LoVo (cell line): ENCODE results near the gene PCCB.
"Not testable (repeated sequence)": the region's sequence is repeated elsewhere in the genome, so short reads cannot be mapped to it uniquely, and the experiment has no call there.

Source experiments
- DNase-seq: peaks from one replicate; pipeline ENCODE4 v3.0.0-alpha.2; 2016; ENCODE audit warnings: low spot score

The PCCB gene

DNA sequence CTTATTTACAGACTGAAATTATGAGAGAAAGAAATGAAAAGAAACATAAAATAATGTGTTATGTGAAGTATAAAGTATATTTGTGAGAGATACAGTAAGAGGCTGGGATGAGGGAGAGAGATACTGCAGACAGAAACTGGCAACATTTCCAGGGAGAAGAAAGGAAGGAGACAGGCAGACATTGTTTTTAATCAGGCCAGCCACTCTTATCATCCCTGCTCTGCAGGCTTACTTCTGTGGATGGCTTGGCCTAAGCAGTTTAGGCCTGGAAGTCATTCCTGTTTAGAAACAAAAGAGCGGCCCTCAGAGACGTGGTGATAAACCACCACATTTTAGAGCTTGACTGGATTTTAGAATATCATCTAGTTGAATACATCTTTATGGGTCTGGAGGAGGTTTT, 12.4 kb downstream of the PCCB start:
- DNase-seq, result no peak

DNA sequence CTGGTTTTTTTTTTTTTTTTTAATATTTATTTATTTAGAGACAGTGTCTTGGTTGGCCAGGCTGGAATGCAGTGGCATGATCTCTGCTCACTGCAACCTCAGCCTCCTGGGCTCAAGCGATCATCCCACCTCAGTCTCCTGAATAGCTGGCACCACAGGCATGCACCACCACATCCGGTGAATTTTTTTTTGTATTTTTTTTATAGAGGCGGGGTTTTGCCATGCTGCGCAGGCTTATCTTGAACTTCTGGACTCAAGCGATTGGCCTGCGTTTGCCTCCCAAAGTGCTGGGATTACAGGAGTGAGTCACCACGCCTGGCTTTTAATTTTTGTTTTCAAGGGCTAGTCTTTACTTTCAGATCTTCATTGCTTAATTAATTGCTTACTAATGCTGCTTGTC, 13.1 kb downstream of the PCCB start:
- DNase-seq, result no peak

DNA sequence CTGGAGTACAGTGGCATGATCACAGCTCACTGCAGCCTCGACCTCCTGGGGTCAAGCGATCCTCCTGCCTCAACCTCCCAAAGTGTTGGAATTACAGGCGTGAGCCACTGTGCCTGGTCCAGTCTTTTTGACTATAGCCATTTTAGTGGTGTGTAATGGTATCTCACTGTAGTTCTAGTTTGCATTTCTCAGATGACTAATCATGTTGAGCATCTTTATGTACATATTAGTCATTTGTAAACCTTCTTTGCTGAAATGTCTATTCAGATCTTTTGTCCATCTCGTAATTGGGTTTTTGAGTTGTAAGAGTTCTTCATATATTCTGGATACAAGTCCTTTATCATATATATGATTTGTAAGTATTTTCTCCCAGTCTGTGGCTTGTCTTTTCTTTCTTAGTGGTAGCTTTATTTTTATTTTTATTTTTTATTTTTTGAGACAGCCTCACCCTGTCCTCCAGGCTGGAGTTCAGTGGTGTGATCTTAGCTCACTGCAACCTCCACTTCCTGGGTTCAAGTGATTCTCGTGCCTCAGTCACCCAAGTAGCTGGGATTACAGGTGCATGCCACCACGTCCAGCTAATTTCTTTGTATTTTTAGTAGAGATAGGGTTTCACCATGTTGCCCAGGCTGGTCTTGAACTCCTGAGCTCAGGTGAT, 16.5 kb downstream of the PCCB start:
- not testable (repeated sequence) for DNase-seq

DNA sequence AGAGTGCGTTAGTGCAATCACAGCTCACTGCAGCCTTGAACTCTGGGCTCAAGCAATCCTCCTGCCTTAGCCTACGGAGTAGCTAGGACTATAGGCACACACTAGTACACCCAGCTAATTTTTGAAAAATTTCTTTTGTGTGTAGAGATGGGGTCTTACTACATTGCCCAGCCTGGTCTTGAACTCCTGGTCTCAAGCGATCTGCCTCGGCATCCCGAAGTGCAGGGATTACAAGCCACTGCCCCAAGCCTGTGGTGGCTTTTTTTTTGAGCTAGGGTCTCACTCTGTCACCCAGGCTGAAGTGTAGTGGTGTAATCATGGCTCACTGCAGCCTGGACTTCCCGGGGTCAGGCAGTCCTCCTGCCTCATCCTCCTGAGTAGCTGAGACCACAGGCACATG, 17.1 kb downstream of the PCCB start:
- no peak for DNase-seq

DNA sequence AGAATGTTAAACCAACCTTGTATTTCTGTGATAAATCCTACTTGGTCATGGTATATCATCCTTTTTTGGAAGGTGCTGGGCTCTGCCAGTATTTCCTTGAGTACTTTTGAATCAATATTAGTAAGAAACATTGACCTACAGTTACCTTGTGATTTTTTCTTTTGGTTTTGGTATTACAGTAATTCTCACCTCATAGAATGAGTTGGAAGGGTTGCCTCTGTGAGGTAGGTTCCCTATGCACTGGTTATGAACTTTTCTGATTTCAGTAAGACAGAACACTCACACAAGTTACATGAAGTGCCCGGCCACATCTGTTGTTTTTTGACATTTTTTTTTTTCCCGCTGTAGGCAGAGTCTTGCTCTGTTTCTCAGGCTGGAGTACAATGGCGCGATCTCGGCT, 20.0 kb downstream of the PCCB start:
- DNase-seq, result no peak

DNA sequence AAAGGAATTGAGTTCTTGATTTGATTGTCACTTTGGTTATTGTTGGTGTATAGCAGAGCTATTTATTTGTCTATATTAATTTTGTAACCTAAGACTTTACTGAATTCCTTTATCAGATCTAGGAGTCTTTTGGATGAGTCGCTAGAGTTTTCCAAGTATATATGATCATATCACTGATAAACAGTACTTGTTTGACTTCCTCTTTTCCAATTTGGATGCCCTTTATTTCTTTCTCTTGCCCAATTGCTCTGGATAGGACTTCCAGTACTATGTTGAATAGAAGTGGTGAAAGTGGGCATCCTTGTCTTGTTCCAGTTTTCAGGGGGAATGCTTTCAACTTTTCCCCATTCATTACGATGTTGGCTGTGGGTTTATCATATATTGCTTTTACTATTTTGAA, 21.5 kb downstream of the PCCB start:
- not testable (repeated sequence) for DNase-seq

DNA sequence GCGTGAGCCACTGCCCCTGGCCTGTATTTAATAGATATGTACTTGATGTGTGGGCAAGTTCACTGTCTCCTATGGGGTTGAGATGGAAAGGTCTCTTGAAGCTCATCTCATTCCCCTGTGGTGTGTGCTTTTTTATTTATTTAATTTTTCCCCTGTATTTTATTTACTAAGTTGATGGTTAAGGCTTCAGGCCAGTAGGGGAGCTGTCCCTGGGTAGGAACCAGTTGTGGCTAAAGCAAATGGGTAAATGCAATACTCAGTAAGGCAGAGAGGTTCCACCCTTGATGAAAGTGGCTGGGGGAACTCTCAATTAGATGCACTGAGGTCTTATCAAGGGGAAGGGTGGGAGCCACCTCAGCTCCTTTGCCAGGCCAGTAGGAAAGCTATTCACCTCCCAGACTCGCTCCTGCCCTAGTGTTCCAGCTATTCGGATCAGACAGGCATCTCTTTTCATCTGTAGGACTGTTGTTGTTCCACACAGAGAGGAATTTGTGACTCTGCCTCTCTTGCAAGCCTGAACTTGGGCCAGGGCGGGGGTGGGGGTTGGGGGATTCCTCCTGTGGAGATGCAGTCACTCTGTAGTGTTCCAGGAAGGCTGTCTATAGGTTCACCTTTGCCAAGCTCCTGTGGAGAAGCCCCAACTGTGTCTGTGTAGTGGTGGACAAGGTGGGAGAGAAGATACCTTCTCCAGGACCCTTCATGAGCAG, 26.1 kb downstream of the PCCB start:
- no peak for DNase-seq

DNA sequence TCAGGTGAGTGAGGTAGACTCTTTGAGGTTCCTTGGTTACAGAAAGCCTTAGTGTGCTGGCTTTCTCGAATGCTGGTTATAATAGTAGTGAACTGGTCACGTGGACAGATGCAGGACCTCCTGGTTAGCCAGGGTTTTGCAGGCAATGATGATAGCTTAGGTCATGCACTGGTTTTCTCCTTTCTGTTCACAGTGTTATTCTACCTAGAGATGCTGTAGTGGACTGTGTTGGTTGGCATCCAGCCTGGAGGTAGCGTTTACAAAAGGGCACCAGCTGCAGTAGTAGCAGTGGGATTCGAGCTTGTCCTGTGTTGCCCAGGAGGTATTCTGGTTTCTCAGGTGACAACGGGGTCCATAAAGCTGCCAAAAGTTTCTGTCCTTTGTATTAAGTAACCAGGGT, 27.0 kb downstream of the PCCB start:
- no peak for DNase-seq

DNA sequence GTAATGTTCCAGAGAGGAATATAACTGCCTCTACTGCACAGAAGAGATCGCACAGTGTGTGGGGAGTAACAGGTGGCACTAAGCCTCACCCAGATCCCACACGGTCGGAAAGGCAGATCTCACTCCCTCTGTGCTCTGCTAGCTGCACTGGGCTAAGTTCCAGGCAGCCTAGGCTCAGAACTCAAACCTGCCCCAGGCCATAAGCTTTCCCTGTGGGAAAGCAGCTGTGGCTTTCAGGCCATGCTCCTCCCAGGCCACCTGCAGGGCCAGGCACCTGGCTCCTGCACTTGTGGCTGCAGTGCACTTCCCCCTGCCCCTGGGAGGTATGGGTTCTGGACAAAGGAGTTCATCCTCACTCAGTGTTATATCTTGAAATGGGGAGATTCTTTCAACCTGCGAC, 27.5 kb downstream of the PCCB start:
- no peak for DNase-seq

DNA sequence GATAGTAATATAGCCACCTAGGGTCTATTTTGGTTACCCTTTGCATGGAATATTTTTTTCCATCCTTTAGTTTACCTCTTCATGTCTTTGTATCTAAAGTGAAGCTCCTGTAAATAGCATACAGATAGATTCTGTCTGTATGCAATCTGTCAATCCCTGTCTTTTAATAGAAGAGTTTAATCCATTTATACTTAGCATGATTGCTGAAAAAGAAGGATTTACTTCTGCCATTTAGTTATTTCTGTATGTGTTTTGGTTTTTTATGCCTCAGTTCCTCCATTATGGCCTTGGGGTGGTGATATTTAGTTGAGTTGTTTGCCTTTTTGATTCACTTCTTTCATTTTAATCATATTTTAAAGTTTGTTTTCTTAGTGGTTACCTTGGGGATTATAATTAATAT, 29.0 kb downstream of the PCCB start:
- no peak for DNase-seq

DNA sequence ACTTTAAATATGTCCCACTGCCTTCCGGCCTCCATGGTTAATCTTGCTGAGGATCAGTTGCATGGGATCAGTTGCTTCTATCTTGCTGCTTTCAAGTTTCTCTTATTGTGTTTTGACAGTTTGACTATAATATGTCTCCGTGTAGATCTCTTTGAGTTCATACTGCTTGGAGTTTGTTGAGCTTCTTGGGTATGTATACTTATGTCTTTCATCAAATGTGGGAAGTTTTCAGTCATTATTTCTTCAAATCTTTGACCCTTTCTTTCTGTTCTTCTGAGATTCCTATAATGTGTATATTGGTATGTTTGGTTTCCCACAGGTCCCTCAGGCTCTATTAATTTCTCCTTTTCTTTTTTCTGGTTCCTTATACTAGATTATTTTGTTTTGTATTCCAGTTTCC, 30.8 kb downstream of the PCCB start:
- DNase-seq, result no peak

DNA sequence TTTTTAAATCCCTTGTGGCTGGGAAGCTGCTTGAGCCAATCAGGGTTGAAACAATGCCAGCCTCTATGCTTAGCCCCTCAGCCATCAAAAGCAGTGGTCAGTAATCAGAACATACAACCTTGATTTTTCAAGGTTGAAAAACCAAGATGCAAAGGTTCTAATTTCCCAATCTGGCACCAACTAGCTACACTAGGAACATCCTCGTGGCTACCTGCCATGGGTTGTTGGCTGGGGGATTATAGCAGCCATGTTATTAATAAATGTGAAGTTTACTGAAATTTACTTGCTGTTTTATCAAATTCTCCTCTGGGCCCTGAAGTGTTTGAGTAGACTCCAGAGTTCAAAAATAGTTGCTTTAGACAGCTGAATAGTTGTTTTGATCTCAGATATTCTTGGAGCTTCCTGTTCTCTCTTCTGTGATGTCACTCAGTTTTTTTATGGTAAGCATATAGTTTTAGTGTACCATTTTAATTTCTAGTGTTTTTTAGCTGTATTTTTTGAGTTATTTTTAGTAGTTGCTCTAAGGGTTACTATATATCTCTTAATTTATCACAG, 31.9 kb downstream of the PCCB start:
- no peak for DNase-seq

DNA sequence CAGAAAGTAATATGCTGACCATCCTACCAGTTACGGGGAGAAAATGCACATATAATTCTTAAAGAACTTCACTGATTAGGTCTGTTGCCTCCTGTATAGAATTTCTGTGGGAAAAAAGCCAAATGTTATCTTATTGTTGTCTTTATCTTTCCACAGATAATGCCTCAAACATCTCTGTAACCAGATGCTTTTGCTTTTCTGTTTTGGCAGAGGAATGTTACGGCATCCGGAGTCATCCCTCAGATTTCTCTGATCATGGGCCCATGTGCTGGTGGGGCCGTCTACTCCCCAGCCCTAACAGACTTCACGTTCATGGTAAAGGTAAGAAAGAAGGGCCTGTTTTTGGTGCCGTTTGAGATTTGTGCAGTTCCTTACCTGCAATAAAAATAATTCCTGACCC, 33.5 kb downstream of the PCCB start:
- DNase-seq, result no peak

DNA sequence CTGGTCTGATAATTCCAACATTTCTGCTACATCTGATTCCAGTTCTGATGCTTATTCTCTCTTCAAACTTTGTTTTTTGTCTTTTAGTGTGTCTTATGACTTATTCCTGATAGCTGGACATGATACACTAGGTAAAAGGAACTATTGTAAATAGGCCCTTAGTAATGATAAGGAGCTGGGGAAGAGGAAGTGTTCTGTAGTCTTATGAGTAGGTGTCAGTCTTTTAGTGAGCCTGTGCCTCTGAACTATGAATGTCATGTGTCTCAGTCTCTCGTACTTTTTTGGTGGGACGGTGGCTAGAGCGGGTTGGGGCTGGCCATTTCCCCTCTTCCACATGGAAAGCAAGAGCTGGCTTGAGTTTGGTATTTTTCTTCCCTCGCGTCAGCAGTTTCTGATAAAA, 41.2 kb downstream of the PCCB start:
- no peak for DNase-seq

DNA sequence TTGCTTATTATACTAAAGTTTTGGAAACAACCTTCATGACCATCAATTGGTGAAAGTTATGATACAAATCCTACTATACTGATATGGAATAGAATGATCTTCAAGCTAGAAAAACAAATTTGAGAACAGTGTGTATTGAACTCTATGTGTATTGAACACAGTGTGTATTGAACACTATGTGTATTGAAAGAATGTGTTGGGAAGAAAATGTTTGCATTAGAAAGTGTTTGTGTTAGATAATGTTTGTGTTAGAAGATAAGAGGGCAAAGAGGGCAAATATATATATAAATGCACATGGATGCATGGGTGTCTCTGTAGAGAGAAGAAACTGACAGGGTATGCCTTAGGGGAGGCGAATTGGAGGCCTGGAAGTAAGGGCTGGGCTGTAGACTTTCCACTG, 42.4 kb downstream of the PCCB start:
- no peak for DNase-seq

DNA sequence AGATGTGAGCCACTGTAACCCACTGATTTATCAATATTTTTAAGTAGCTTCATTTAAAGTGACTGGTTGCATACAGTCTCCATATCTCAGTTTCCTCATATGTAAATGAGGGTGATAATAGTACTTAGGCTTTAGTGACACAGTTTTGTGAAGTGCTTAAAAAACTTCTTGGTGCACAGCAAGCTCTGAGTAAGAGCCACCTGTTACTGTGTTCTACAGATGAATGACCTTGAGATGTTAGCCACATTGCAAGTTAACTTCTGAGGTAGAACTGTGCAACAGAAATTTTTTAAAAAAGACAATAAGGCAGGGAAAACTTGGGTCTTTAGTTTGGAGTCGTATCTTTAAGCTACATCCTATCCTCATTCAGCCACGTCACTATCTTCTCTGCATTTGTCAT, 43.1 kb downstream of the PCCB start:
- DNase-seq, result no peak

DNA sequence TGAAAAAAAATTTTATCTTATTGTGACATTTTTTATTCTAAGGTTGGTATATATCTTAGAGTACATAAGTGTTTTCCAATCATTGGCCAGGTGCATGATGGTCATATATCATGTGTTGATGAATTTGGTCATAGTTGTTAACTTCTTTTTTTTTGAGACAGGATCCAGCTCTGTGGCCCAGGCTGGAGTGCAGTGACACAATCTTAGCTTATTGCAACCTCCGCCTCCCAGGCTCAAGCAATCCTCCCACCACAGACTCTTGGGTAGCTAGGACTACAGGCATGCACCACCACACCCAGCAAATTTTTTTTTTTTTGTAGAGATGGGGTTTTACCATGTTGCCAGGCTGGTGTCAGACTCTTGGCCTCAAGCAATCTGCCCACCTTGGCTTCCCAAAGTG, 44.0 kb downstream of the PCCB start:
- no peak for DNase-seq

DNA sequence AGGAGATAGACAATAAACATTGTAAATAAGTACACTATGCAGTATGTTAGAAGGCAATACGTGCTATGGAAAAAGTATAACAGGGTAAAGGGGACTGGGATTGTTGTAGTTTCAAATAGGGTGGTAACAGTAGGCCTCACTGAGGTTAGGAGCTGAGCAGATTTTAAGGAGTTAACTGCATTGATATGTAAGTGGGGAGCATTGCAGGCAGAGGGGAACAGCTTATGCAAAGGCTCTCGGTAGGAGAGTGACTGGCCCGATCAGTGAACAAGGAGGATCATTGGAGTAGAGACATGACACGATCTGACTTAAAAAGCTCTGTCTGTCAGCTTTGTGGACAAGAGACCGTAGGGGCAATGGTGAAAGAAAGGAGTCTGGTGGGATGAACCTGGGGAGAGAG, 46.8 kb downstream of the PCCB start:
- DNase-seq, result no peak

DNA sequence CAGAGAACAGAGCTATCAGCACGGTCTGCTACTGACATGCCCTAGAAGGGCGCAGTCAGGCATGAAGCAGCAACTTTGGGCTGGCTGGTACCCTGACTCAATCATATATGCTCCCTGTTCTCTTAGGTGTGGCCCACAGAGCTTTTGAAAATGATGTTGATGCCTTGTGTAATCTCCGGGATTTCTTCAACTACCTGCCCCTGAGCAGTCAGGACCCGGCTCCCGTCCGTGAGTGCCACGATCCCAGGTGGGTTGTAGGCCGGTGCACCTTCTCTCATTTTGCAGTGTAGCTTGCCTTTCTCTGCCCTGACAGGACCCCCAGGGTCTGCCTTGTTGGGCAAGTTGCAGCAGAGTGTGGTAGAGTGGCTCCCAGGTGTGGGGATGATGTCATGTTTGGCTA, 47.7 kb downstream of the PCCB start:
- no peak for DNase-seq

DNA sequence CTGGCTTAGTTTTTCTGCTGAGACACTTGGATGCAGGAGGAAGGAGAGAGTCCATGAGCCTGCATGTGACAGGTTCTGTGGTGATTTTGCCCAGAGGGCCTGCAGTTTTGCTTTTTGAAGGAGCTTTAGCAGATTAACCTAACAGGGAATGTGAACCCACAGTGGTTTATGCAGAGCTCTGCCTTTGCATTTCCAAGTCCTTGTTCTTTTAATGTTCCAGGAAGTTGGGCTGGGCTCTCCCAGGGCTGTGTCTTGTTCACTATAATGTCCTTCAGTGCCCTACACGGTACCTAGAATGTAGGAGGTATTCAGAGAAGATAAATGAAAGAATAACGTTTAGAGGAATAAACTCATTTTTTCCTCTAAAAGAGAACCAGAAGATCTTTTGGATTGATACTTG, 50.3 kb downstream of the PCCB start:
- DNase-seq, result no peak

DNA sequence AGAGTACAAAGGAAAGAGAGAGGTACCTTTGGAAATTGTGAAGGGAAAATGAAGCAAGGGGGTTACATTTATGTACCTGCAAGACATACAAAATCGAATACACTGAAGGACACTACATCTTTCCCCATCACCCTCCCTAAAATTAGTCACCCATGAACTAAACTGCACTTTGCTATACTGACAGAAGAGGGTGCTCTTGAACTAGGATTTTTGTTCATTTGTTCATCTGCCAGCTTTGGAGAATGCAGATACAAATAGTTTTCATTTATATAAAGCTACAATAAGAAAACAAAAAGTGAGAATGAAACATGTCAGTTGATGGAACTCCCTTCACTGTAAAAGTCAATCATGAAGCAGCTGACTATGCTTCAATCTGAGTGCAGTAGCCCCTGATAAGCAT, 55.7 kb downstream of the PCCB start:
- no peak for DNase-seq

DNA sequence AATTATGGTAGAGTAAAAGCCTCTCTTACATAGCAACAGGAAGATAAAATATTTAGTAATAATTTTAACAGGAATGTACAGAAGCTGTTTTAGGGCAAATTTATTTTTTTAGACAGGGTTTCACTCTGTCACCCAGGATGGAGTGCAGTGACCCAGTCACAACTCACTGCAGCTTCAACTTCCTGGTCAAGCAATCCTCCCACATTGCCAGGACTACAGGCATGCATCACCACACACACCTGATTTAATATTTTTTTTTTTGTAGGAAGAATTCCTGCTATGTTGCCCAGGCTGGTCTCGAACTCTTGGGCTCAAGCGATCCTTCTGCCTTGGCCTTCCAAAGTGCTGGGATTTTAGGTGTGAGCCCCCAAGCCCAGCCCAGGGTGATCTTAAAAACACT, 61.1 kb downstream of the PCCB start:
- DNase-seq, result no peak

DNA sequence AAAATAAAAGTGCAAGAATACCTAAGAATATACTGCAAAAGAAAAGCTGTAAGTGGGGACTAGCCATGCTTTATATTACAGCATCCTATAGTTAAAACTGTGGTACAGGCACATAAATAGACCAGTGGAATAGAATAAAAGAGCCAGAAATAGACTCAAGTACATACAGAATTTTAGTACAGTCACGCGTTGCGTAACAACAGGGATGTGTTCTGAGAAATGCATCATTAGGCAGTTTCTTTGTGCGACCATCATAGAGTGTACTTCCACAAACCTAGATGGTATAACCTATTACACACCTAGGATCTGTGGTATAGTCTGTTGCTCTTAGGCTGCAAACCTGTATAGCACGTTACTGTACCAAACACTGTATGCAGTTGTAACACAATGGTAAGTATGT, 61.8 kb downstream of the PCCB start:
- DNase-seq, result no peak

DNA sequence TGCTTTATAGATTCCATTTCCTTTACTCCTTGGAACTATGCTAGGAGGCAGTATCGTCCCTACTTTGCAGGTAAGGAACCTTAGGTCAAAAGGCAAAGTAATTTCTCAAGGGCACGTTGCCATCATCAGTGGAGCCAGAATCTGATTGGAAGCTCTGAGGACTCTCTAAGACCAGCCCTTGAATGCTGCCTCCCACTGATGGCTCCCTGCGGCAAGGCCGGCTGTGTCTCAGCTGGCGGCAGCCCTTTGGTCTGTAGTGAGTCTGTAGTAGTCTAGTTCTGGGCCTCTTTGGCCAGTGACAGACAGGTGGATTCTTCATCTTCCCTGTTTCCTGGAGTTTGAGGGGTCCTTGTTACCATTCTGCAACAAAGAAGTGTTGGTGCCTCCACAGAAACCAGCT, 76.2 kb downstream of the PCCB start:
- no peak for DNase-seq
